Astrocyte of the spinal cord (primary cell): Measurements from ENCODE around the gene SH3BP4.
"Not testable (repeated sequence)": the region's sequence is repeated elsewhere in the genome, so short reads cannot be mapped to it uniquely, and the experiment has no call there.

Source experiments
- DNase-seq: peaks from one replicate; pipeline ENCODE4 v3.0.0; 2011; ENCODE audit warnings: low read depth, low spot score
- H3K4me3 ChIP-seq: 2 replicates; pipeline ENCODE4 v1.5.1; 2011; ENCODE audit warnings: low read depth, mild to moderate bottlenecking, low read length, moderate library complexity
- CTCF ChIP-seq: IDR thresholded peaks from 2 replicates; pipeline ENCODE4 v1.5.1; 2012; ENCODE audit warnings: low read depth, mild to moderate bottlenecking, low read length, inconsistent platforms
- in situ Hi-C: cut with HindIII; loops from 2 replicates; pipeline ENCODE4 v1.10.0; 2017; ENCODE audit warnings: low sequenced_read_pairs

SH3BP4 gene

DNA sequence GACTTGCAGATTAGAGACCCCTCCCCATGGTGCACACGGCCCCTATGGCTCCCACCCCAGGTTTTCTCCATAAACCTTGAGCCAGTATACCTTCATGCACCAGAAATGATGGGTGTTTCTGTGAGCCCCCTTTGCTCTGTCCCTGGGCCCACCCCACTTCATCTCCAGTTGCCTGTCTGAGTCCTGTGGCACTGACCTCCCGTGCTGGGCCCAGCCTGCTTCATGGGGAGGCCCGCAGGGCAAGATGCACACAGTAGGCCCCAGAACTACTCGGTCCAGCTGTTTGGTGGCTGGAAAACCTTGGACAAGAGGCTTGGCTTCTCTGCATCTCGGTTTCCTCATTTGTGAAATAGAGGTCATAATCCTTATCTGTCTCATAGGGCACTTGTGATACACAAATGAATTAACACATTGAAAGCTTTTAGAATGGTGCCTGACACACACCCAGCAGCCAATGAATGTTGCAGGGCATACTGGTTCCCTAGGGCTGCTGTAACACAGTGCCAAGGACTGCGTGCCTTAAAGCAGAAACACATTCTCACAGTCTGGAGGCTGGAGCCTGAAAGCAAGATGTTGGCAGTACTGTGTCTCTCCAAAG lies 58.4 kb downstream of the SH3BP4 start:
- no peak for DNase-seq
- no peak overlapping the region for H3K4me3 ChIP-seq
- no peak for TF ChIP-seq CTCF
- in situ Hi-C loops = no loop called here

GRCh38 chr2:235011607-235011928 lies 59.8 kb downstream of the SH3BP4 start:
- in situ Hi-C loops = no loop called here
- no peak overlapping the region for H3K4me3 ChIP-seq
- no peak for TF ChIP-seq CTCF
- DNase-seq = no peak

GRCh38 chr2:235011929-235012631 lies 60.3 kb downstream of the SH3BP4 start:
- in situ Hi-C loops = no loop called here
- DNase-seq = no peak
- H3K4me3 ChIP-seq = no peak overlapping the region
- TF ChIP-seq CTCF = no peak

DNA sequence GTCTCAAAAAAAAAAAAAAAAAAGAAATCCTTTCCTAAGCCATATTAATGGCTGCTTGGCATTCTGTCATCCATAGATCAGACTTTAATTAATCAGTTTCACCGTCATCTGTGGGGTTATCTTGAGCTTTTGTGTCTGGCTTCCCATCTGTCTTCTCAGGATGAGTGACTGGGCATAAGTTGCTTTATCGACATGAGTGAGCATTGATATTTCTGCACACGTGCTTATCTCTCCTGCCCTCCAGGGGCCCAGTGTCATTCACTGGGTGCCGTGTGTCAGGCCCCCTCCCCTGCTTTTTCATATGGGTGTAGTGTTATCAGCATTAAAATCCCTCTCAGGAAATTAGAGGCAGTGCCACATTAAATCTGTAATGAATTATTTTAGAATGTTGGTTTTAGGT lies 65.6 kb downstream of the SH3BP4 start:
- no peak for TF ChIP-seq CTCF
- in situ Hi-C loops = no loop called here
- DNase-seq = no peak

DNA sequence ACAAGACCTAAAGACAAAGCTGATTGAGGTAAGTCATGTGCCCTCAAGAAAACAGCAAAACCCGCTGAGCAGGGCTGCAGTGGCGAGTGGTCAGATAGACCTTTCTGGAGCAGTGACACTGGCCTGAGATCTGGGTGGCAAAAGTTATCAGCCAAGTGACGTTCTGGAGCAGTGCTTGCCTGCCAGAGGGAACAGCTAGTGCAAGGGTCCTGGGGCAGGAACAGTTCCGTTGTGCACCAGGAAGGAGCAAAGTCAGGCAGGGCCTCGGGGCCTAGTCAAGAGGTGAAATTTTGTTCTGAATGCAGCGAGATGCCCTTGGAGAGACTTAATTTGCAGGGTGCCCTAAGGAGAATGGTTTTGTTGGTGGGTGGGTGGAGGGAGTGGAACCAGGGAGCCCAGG lies 67.0 kb downstream of the SH3BP4 start:
- no peak for DNase-seq
- in situ Hi-C loops = no loop called here
- no peak overlapping the region for H3K4me3 ChIP-seq
- no peak for TF ChIP-seq CTCF

More for the DNA sequence above, 65.6 kb downstream of the SH3BP4 start:
- H3K4me3 ChIP-seq = no peak overlapping the region

DNA sequence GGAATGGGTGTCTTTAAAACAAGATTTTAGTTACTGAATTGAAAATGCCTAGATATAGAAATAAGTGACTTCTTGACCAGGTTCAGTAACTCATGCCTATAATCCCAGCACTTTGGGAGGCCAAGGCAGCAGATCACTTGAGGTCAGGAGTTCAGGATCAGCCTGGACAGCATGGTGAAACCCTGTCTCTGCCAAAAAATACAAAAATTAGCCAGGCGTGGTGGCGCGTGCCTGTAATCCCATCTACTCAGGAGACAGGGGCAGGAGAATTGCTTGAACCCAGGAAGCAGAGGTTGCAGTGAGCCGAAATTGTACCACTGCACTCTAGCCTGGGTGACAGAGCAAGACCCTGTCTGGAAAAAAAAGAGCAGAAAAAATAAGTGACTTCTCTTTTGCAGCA lies 68.3 kb downstream of the SH3BP4 start:
- DNase-seq, H3K4me3 ChIP-seq, in situ Hi-C loops: not testable (repeated sequence)

- in situ Hi-C loops = no loop called here
- DNase-seq = peak; percentile 72
- no peak overlapping the region for H3K4me3 ChIP-seq
- no peak for TF ChIP-seq CTCF
Observed at GRCh38 chr2:235021752-235022151, 69.9 kb downstream of the SH3BP4 start.
